Activated T-cell treated with anti-CD3 and anti-CD28 coated beads for 48 hours (primary cell): ENCODE measurements around the gene MCF2L2.
A peak's percentile ranks its signal among the peaks of the same experiment; 100 is the strongest.
"Not testable (repeated sequence)": the region's sequence is repeated elsewhere in the genome, so short reads cannot be mapped to it uniquely, and the experiment has no call there.

Experiments used
- DNase-seq: peaks from one replicate; pipeline ENCODE4 v3.0.0-alpha.2; 2020; ENCODE audit warnings: low read depth

Gene MCF2L2

GRCh38 chr3:183443395-183444385 lies 15.3 kb upstream of the MCF2L2 start:
- no peak for DNase-seq

GRCh38 chr3:183442994-183443393 lies 14.6 kb upstream of the MCF2L2 start:
- DNase-seq = no peak

GRCh38 chr3:183440521-183440920 lies 12.1 kb upstream of the MCF2L2 start:
- DNase-seq = not testable (repeated sequence)

- DNase-seq = no peak
These were observed 11.1 kb upstream of the MCF2L2 start for GRCh38 chr3:183439515-183439914.

- no peak for DNase-seq
These were observed 10.3 kb upstream of the MCF2L2 start for GRCh38 chr3:183438735-183439134.

- DNase-seq = no peak
These were observed 9.5 kb upstream of the MCF2L2 start for GRCh38 chr3:183437666-183438564.

- DNase-seq = no peak
These were observed 8.6 kb upstream of the MCF2L2 start for GRCh38 chr3:183437061-183437460.

- no peak for DNase-seq
These were observed 7.2 kb upstream of the MCF2L2 start for GRCh38 chr3:183435661-183436060.

- no peak for DNase-seq
These were observed 6.6 kb upstream of the MCF2L2 start for GRCh38 chr3:183434992-183435391.

GRCh38 chr3:183434503-183434902 lies 6.1 kb upstream of the MCF2L2 start:
- DNase-seq = no peak

GRCh38 chr3:183430325-183430957 lies 2.0 kb upstream of the MCF2L2 start:
- DNase-seq = no peak

GRCh38 chr3:183427876-183428446 lies 458 bp downstream of the MCF2L2 start:
- DNase-seq = peak; percentile 31

- no peak for DNase-seq
These were observed 1.1 kb downstream of the MCF2L2 start for GRCh38 chr3:183427196-183427875.

GRCh38 chr3:183418807-183419206 lies 9.6 kb downstream of the MCF2L2 start:
- DNase-seq = not testable (repeated sequence)

- no peak for DNase-seq
These were observed 17.1 kb downstream of the MCF2L2 start for GRCh38 chr3:183411216-183411922.

GRCh38 chr3:183410759-183411158 lies 17.7 kb downstream of the MCF2L2 start:
- no peak for DNase-seq

- no peak for DNase-seq
These were observed 18.1 kb downstream of the MCF2L2 start for GRCh38 chr3:183410280-183410679.

- no peak for DNase-seq
These were observed 19.2 kb downstream of the MCF2L2 start for GRCh38 chr3:183409219-183409618.

GRCh38 chr3:183401678-183402077 lies 26.7 kb downstream of the MCF2L2 start:
- no peak for DNase-seq

GRCh38 chr3:183400352-183400751 lies 28.1 kb downstream of the MCF2L2 start:
- DNase-seq = no peak
